SKM-1 treated with dmso at 0.1 percent for 144 hours (cell line): ENCODE data around the gene GFPT1.

ENCODE experiments used
- DNase-seq: peaks from one replicate; lab custom pipeline; 2025; ENCODE audit not compliant: unreplicated experiment; lab: John Stamatoyannopoulos, UW

The GFPT1 gene

GRCh38 chr2:69330781-69331180, 56.2 kb downstream of the GFPT1 start:
- DNase-seq: no peak

GRCh38 chr2:69322631-69323030, 64.4 kb downstream of the GFPT1 start:
- DNase-seq: no peak

GRCh38 chr2:69316550-69316949, 70.5 kb downstream of the GFPT1 start:
- no peak for DNase-seq

- no peak for DNase-seq
Observed at GRCh38 chr2:69315160-69315761, 71.8 kb downstream of the GFPT1 start.

- no peak for DNase-seq
Observed at GRCh38 chr2:69311024-69311416, 76.0 kb downstream of the GFPT1 start.

- DNase-seq: no peak
Observed at GRCh38 chr2:69310111-69311023, 76.7 kb downstream of the GFPT1 start.

GRCh38 chr2:69309351-69310110, 77.5 kb downstream of the GFPT1 start:
- no peak for DNase-seq

GRCh38 chr2:69308338-69308737, 78.7 kb downstream of the GFPT1 start:
- no peak for DNase-seq

- DNase-seq: no peak
Observed at GRCh38 chr2:69307579-69308064, 79.4 kb downstream of the GFPT1 start.

- peak; percentile 73 for DNase-seq
Observed at GRCh38 chr2:69306822-69307578, 80.0 kb downstream of the GFPT1 start.

GRCh38 chr2:69306393-69306821, 80.6 kb downstream of the GFPT1 start:
- DNase-seq: no peak

GRCh38 chr2:69305712-69306392, 81.2 kb downstream of the GFPT1 start:
- DNase-seq: no peak

- DNase-seq: no peak
Observed at GRCh38 chr2:69305166-69305565, 81.9 kb downstream of the GFPT1 start.

GRCh38 chr2:69304656-69305055, 82.4 kb downstream of the GFPT1 start:
- DNase-seq: no peak

GRCh38 chr2:69300650-69301049, 86.4 kb downstream of the GFPT1 start:
- peak; percentile 67 for DNase-seq

- no peak for DNase-seq
Observed at GRCh38 chr2:69299772-69300516, 87.1 kb downstream of the GFPT1 start.

GRCh38 chr2:69298862-69299261, 88.2 kb downstream of the GFPT1 start:
- DNase-seq: no peak

GRCh38 chr2:69298261-69298660, 88.8 kb downstream of the GFPT1 start:
- DNase-seq: no peak

- no peak for DNase-seq
Observed at GRCh38 chr2:69297216-69297615, 89.8 kb downstream of the GFPT1 start.

- no peak for DNase-seq
Observed at GRCh38 chr2:69296421-69296820, 90.6 kb downstream of the GFPT1 start.
